ENCODE measurements around the gene GNAT2.

GRCh38 chr1:109624201-109625010 is 5.0 kb upstream of the GNAT2 start:
- TF ChIP-seq POLR2A (IDR thresholded peaks at IDR 0.05) (no peak), CTCF (IDR thresholded peaks at IDR 0.05) (no peak), POLR2AphosphoS5 (IDR thresholded peaks at IDR 0.05) (no peak)

Data from prostate gland (tissue), 2 donors.